GM12892 (cell line): ENCODE data around the gene EPS8L3.

ENCODE experiments used
- POLR2A ChIP-seq: IDR thresholded peaks from 2 replicates; pipeline ENCODE4 v1.6.1; 2011; ENCODE audit warnings: low read depth, low read length, control low read depth
- POLR2AphosphoS5 ChIP-seq: IDR thresholded peaks from 2 replicates; pipeline ENCODE4 v1.6.1; 2011; ENCODE audit warnings: low read depth, low read length, control low read depth

- TF ChIP-seq POLR2AphosphoS5 (no peak), POLR2A (no peak)
These were observed 9.0 kb upstream of the EPS8L3 start for GRCh38 chr1:109772658-109773202.
